ENCODE results near the gene MARCHF10.

Gene MARCHF10

DNA sequence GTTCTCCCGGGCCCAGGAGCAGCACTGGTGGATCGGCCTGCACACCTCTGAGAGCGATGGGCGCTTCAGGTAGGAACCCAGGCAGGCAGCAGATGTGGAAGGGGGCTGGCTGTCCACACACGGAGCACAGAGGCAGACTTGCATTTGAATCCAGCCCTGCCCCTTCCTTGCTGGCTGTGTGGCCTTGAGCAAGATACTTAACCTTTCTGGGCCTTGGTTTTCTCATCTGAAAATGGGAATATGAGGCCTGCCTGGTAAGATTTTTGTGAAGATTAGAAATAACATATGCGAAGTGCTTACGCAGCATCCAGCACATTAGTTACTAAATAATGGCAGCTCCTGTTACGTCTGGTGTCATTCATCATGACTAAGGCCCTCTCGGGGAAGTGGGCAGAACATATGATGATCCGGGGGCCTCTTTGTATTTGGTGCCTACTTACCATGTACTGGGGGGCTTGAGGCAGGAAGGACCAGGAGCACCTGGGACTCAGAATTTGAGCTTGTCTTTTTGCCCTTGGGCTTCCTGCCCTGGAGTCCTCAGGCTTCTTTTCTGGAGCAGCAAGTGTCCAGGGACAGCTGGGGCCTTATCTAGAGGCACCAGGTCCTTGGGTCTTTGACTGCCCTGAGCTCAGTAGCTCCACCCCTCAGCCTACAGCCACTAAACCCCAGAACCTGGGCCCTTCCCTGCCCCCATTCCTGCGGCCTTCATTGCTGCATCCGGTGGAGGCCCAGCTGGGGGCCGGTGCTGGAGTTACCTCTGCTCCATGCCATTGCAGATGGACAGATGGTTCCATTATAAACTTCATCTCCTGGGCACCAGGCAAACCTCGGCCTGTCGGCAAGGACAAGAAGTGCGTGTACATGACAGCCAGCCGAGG lies 126.8 kb downstream of the MARCHF10 start:
- Histone ChIP-seq H3K4me3 (ENCODE audit: low read depth, low read length) (no peak overlapping the region), H3K9ac (ENCODE audit: low read length) (no peak overlapping the region), H3K27me3 (ENCODE audit: control insufficient read depth, insufficient read depth, low read length) (no peaks in the 10 kb centered on the region), H3K36me3 (ENCODE audit: control insufficient read depth, insufficient read depth, low read length) (peaks cover 42% of the 10 kb centered on the region), H3K9me3 (ENCODE audit: control insufficient read depth, insufficient read depth, low read depth, low read length) (peaks cover 4% of the 10 kb centered on the region; the same call in 1 of the 2 replicates), H3K4me1 (ENCODE audit: control insufficient read depth, insufficient read depth, low read length) (no peaks in the 10 kb centered on the region), H3K27ac (ENCODE audit: low read depth, low read length) (no peak overlapping the region)

DNA sequence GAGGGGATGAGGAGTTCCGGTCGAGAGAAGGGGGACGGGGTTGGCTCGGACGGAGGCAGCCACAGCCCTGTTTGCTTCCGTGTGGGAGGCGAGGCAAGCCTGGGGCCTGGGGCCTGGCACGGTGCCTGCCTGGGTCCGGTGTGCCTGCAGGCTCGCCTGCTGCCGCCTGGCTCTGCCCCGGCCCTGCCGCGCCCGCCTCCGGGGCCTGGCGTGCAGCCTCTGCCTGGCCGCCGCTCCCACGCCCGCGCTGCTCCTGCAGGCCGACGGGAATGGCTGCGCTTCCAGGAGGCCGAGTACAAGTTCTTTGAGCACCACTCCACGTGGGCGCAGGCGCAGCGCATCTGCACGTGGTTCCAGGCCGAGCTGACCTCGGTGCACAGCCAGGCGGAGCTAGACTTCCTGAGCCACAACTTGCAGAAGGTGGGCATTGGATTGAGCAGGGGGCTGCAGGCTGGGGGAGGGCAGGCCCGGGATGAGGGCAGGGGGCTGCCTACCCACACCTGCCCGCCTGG lies 127.5 kb downstream of the MARCHF10 start:
- no peak overlapping the region for H3K4me3 ChIP-seq (ENCODE audit: low read depth, low read length)
- H3K4me1 ChIP-seq (ENCODE audit: control insufficient read depth, insufficient read depth, low read length) = no peaks in the 10 kb centered on the region
- no peak overlapping the region for H3K27ac ChIP-seq (ENCODE audit: low read depth, low read length)
- H3K9ac ChIP-seq (ENCODE audit: low read length) = no peak overlapping the region
- H3K27me3 ChIP-seq (ENCODE audit: control insufficient read depth, insufficient read depth, low read length) = no peaks in the 10 kb centered on the region
- peaks cover under 1% of the 10 kb centered on the region; the same call in 1 of the 2 replicates for H3K9me3 ChIP-seq (ENCODE audit: control insufficient read depth, insufficient read depth, low read depth, low read length)
- peaks cover 46% of the 10 kb centered on the region for H3K36me3 ChIP-seq (ENCODE audit: control insufficient read depth, insufficient read depth, low read length)

DNA sequence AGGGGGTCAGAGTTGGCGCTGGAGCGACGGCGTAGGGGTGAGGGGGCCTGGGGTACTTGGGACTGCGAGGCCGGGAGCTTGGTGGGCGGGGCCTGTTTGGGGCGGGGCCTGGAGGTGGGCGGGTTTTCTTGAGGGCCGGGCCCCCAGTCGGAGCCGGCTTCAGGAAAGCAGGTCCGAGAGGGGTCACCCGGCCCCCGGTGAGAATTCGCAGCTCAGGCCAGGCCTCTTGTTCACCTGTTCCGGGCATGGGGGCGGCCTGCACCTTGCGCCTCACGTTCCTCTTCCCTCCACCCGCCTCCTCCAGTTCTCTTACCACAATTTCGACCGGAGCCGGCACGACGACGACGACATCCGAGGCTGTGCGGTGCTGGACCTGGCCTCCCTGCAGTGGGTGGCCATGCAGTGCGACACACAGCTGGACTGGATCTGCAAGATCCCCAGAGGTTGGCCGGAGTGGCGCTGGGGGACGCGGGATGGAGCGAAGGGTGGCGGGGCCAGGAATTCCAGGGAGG lies 128.2 kb downstream of the MARCHF10 start:
- no peak overlapping the region for H3K27ac ChIP-seq (ENCODE audit: low read depth, low read length)
- no peaks in the 10 kb centered on the region for H3K27me3 ChIP-seq (ENCODE audit: control insufficient read depth, insufficient read depth, low read length)
- H3K9me3 ChIP-seq (ENCODE audit: control insufficient read depth, insufficient read depth, low read depth, low read length) = no peaks in the 10 kb centered on the region
- H3K36me3 ChIP-seq (ENCODE audit: control insufficient read depth, insufficient read depth, low read length) = peaks cover 49% of the 10 kb centered on the region
- no peaks in the 10 kb centered on the region for H3K4me1 ChIP-seq (ENCODE audit: control insufficient read depth, insufficient read depth, low read length)
- no peak overlapping the region for H3K9ac ChIP-seq (ENCODE audit: low read length)
- no peak overlapping the region for H3K4me3 ChIP-seq (ENCODE audit: low read depth, low read length)

DNA sequence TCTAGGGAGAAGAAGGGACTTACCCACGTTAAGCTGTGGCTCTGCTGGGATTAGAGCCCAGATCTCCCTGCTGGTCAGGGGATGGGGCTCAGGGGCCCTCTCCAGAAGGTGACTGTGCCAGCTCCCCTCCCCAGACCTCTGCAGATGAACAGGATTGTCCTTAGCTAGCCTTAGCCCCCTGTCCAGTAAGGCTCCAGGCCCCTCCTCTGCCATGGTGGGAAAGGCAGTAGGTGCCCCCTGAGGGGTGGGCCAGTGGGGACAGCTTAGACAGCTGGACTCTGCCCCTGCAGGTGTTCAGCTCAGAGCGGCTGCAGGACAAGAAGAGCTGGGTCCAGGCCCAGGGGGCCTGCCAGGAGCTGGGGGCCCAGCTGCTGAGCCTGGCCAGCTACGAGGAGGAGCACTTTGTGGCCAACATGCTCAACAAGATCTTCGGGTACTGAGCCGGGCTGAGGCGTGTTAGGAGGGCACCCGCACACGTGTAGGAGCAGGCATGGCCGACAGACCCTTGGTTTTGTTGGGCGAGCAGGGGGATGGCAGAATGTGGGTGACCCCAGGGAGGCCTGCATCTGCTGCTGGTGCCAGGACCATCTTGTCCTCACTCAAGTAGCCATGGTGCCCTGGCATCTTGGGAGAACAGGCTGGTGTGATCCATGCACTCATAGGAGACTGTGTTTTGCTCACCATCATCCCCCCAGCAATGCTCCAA lies 129.7 kb downstream of the MARCHF10 start:
- Histone ChIP-seq H3K27ac (ENCODE audit: low read depth, low read length) (no peak overlapping the region), H3K9ac (ENCODE audit: low read length) (no peak overlapping the region), H3K36me3 (ENCODE audit: control insufficient read depth, insufficient read depth, low read length) (peaks cover 40% of the 10 kb centered on the region), H3K4me3 (ENCODE audit: low read depth, low read length) (no peak overlapping the region), H3K9me3 (ENCODE audit: control insufficient read depth, insufficient read depth, low read depth, low read length) (no peaks in the 10 kb centered on the region), H3K27me3 (ENCODE audit: control insufficient read depth, insufficient read depth, low read length) (no peaks in the 10 kb centered on the region), H3K4me1 (ENCODE audit: control insufficient read depth, insufficient read depth, low read length) (no peaks in the 10 kb centered on the region)

DNA sequence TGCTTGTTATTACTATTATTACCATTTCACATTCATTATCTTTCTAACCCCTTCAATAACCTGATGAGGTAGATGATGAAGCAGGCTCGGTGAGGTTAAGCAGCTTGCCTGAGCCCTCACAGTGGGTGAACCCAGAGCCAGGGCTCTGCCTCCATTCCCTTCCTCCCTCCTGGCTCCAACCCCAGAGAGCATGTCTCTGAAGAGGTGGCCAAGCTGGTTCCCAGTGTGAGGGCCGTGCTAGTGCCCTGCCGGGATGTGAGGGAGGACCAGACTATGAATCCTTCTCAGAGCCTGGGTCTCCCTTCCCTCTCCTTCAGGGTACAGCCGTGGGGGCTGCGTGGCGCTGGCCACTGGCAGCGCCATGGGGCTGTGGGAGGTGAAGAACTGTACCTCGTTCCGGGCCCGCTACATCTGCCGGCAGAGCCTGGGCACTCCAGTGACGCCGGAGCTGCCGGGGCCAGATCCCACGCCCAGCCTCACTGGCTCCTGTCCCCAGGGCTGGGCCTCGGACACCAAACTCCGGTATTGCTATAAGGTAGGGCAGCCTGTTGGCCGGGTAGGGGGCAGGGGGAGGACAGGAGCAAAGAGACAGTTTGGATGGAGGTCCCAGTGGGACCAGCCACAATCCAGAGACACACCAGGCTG lies 131.0 kb downstream of the MARCHF10 start:
- H3K9ac ChIP-seq (ENCODE audit: low read length) = no peak overlapping the region
- H3K4me1 ChIP-seq (ENCODE audit: control insufficient read depth, insufficient read depth, low read length) = no peaks in the 10 kb centered on the region
- no peak overlapping the region for H3K27ac ChIP-seq (ENCODE audit: low read depth, low read length)
- no peaks in the 10 kb centered on the region for H3K27me3 ChIP-seq (ENCODE audit: control insufficient read depth, insufficient read depth, low read length)
- H3K4me3 ChIP-seq (ENCODE audit: low read depth, low read length) = no peak overlapping the region
- H3K9me3 ChIP-seq (ENCODE audit: control insufficient read depth, insufficient read depth, low read depth, low read length) = no peaks in the 10 kb centered on the region
- peaks cover 37% of the 10 kb centered on the region for H3K36me3 ChIP-seq (ENCODE audit: control insufficient read depth, insufficient read depth, low read length)

DNA sequence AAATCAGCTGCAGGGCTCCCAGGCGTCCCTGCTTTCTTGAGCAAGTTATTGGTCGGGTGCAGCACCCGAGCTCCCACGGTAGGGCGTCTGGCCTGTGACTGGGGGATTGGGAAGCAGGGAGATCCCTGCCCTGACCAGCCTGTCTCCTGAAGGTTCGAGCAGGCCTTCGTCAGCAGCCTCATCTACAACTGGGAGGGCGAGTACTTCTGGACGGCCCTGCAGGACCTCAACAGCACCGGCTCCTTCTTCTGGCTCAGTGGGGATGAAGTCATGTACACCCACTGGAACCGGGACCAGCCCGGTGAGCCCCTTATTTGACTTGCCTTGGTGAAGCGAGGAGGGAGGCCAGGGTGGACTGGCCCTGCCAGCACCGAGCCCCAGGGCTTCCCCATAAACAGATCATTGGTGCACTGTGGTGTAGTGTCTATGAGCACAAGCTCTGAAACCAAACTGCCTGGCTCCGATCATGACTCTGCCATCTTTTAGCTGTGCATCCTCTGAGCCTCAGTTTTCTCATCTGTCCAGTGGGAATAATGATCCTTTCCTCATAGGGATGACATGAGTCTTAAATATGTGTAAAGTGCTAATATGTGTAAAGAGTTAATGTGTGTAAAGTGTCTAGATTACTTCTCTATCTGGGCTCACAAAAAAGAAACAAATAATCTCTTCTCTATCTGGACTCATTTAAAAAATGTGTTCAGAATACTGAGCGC lies 131.7 kb downstream of the MARCHF10 start:
- Histone ChIP-seq H3K36me3 (ENCODE audit: control insufficient read depth, insufficient read depth, low read length) (peaks cover 34% of the 10 kb centered on the region), H3K27me3 (ENCODE audit: control insufficient read depth, insufficient read depth, low read length) (no peaks in the 10 kb centered on the region), H3K27ac (ENCODE audit: low read depth, low read length) (no peak overlapping the region), H3K9me3 (ENCODE audit: control insufficient read depth, insufficient read depth, low read depth, low read length) (no peaks in the 10 kb centered on the region), H3K4me3 (ENCODE audit: low read depth, low read length) (no peak overlapping the region), H3K4me1 (ENCODE audit: control insufficient read depth, insufficient read depth, low read length) (no peaks in the 10 kb centered on the region), H3K9ac (ENCODE audit: low read length) (no peak overlapping the region)

DNA sequence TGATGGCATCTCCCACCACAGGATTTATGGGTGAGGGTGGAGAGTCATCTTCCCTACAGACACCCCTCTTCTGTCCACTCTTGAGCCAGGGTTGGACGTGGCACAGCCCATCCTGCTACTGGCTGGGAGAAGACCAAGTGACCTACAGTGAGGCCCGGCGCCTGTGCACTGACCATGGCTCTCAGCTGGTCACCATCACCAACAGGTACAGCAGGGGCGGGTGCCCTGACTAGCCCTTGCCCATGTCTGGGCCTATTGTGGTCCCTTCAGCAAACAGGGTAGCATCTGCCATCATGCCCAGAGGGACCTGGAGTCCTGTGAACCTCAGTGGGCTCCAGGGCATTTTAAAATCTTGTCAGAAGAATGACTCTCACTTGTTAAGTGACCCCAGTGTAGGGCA lies 132.4 kb downstream of the MARCHF10 start:
- Histone ChIP-seq H3K4me3 (ENCODE audit: low read depth, low read length) (no peak overlapping the region), H3K27me3 (ENCODE audit: control insufficient read depth, insufficient read depth, low read length) (no peaks in the 10 kb centered on the region), H3K27ac (ENCODE audit: low read depth, low read length) (no peak overlapping the region), H3K4me1 (ENCODE audit: control insufficient read depth, insufficient read depth, low read length) (no peaks in the 10 kb centered on the region), H3K9ac (ENCODE audit: low read length) (no peak overlapping the region), H3K36me3 (ENCODE audit: control insufficient read depth, insufficient read depth, low read length) (peaks cover 30% of the 10 kb centered on the region), H3K9me3 (ENCODE audit: control insufficient read depth, insufficient read depth, low read depth, low read length) (no peaks in the 10 kb centered on the region)

DNA sequence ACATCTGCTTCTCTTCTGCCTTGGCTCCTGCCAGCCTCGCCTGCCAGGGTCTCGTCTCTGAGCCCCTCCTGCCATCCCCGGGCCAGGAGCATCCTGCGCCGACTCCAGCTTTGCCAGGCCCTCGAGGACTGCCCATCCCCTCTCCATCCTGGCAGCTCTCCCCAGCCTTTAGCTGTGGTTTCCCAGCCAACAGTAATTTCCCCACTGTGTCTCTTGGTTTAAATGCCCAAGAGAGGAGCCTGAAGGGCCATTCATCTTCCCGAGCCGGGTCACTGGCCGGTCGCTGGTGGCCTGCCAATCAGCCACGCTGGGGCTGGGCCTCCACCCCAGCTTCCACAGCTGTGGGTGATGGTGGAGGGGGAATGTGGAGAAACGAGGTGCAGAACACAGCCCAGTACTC lies 132.9 kb downstream of the MARCHF10 start:
- no peak overlapping the region for H3K9ac ChIP-seq (ENCODE audit: low read length)
- no peaks in the 10 kb centered on the region for H3K27me3 ChIP-seq (ENCODE audit: control insufficient read depth, insufficient read depth, low read length)
- H3K9me3 ChIP-seq (ENCODE audit: control insufficient read depth, insufficient read depth, low read depth, low read length) = no peaks in the 10 kb centered on the region
- H3K4me3 ChIP-seq (ENCODE audit: low read depth, low read length) = no peak overlapping the region
- H3K36me3 ChIP-seq (ENCODE audit: control insufficient read depth, insufficient read depth, low read length) = peaks cover 30% of the 10 kb centered on the region
- H3K27ac ChIP-seq (ENCODE audit: low read depth, low read length) = no peak overlapping the region
- H3K4me1 ChIP-seq (ENCODE audit: control insufficient read depth, insufficient read depth, low read length) = no peaks in the 10 kb centered on the region

DNA sequence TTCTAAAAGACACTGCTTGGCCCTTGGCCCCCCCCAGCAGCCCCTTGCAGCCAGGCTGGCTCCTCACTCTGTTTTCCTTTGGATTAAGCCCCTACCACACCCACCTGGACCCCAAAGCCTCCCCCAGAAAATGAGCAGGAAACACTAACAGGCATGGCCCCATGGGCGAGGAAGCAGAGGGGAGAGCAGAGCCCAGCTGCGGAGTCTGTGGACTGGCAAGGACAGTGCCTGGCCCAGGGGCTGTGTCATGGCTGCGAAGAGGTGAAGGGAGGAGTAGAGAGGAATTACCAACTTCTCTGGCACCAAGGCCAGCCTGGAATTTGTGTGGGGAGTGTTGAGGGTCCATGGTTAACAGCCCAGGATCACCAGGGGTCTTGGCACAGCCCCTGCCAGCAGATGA lies 133.3 kb downstream of the MARCHF10 start:
- no peaks in the 10 kb centered on the region for H3K27me3 ChIP-seq (ENCODE audit: control insufficient read depth, insufficient read depth, low read length)
- H3K9ac ChIP-seq (ENCODE audit: low read length) = no peak overlapping the region
- H3K27ac ChIP-seq (ENCODE audit: low read depth, low read length) = no peak overlapping the region
- no peak overlapping the region for H3K4me3 ChIP-seq (ENCODE audit: low read depth, low read length)
- peaks cover 30% of the 10 kb centered on the region for H3K36me3 ChIP-seq (ENCODE audit: control insufficient read depth, insufficient read depth, low read length)
- no peaks in the 10 kb centered on the region for H3K9me3 ChIP-seq (ENCODE audit: control insufficient read depth, insufficient read depth, low read depth, low read length)
- H3K4me1 ChIP-seq (ENCODE audit: control insufficient read depth, insufficient read depth, low read length) = peaks cover 3% of the 10 kb centered on the region; the same call in 1 of the 2 replicates

DNA sequence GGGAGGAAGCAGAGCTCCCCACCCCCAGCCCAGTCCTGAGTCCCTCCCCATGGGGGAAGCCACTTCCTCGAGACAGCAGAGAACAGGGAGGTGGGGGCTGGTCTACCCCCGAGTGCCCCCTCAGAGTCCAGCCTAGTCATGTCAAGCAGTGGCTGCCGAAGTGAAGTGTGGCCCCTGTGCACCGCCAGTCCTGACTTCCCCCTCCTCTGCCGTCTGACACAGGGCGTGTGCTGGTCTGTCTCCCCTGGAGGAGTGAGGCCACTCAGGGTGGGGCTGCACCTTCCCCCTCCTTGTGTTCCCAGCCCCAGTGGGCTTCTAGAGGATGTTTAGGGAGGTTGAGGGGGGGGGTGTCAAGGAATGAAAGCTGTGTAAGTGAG lies 133.8 kb downstream of the MARCHF10 start:
- Histone ChIP-seq H3K27ac (ENCODE audit: low read depth, low read length) (no peak overlapping the region), H3K36me3 (ENCODE audit: control insufficient read depth, insufficient read depth, low read length) (peaks cover 30% of the 10 kb centered on the region), H3K9ac (ENCODE audit: low read length) (no peak overlapping the region), H3K9me3 (ENCODE audit: control insufficient read depth, insufficient read depth, low read depth, low read length) (no peaks in the 10 kb centered on the region), H3K27me3 (ENCODE audit: control insufficient read depth, insufficient read depth, low read length) (no peaks in the 10 kb centered on the region), H3K4me1 (ENCODE audit: control insufficient read depth, insufficient read depth, low read length) (peaks cover 5% of the 10 kb centered on the region; the same call in 1 of the 2 replicates), H3K4me3 (ENCODE audit: low read depth, low read length) (no peak overlapping the region)

All from HUES6 (cell line).